Panc1 (cell line): ENCODE results near the gene ZSWIM3. TPM values are rescaled to one million over a fixed set of nuclear protein-coding genes. Genes with fewer than 3 reads are reported as not detected.

Experiments used
- ATAC-seq: fragments of 200-7000 bp; cut with Tn5 transposase; 2 replicates; pipeline ENCODE4 v1.9.1; 2020; ENCODE audit warnings: mild to moderate bottlenecking, moderate library complexity
- BruUV-seq: library from RNA; stranded (reverse); fragments of 400-500 nt; replicated peaks from 2 replicates; lab custom pipeline; 2021; lab: Mats Ljungman, UMichigan
- CTCF ChIA-PET: fragments of 300-600 bp; sonication (Branson Sonifier 250); formaldehyde crosslinking; loops from one replicate; lab custom pipeline; 2022; ENCODE audit warnings: antibody characterized with exemption; lab: Charles Lee
- POLR2A ChIA-PET: fragments of 300-600 bp; sonication (Branson Sonifier 250); formaldehyde crosslinking; loops from one replicate; lab custom pipeline; 2022; ENCODE audit warnings: antibody characterized with exemption; lab: Charles Lee
- DNase-seq: peaks from one replicate; pipeline ENCODE4 v3.0.0-alpha.2; 2010; ENCODE audit warnings: low read depth, low spot score
- H3K27ac ChIP-seq: 2 replicates; pipeline ENCODE4 v1.5.1; 2011; ENCODE audit warnings: mild to moderate bottlenecking, low read length, inconsistent platforms
- H3K27me3 ChIP-seq: fragments of 200-500 bp; sonication (Bioruptor generic); 2 replicates; pipeline ENCODE4 v1.6.0; 2014; ENCODE audit warnings: low read length, inconsistent platforms; ENCODE audit not compliant: control insufficient read depth, insufficient read depth
- H3K36me3 ChIP-seq: fragments of 200-500 bp; sonication (Bioruptor generic); 2 replicates; pipeline ENCODE4 v1.5.1; 2014; ENCODE audit warnings: inconsistent platforms, mild to moderate bottlenecking, low read length, moderate library complexity; ENCODE audit not compliant: control insufficient read depth, insufficient read depth
- H3K4me1 ChIP-seq: 2 replicates; pipeline ENCODE4 v1.5.1; 2011; ENCODE audit warnings: inconsistent platforms, mild to moderate bottlenecking, low read length, moderate library complexity; ENCODE audit not compliant: control insufficient read depth, insufficient read depth
- H3K4me3 ChIP-seq, 2 experiments: 2 replicates each; pipeline ENCODE4 v1.5.1; 2011 to 2012; ENCODE audit warnings: low read depth in 2 of 2, low read length in 2 of 2, mild to moderate bottlenecking in 2 of 2, inconsistent platforms in 1 of 2, moderate library complexity in 1 of 2
- H3K9me3 ChIP-seq: fragments of 200-500 bp; sonication (Bioruptor generic); 2 replicates; pipeline ENCODE4 v1.5.1; 2014; ENCODE audit warnings: low read depth, mild to moderate bottlenecking, inconsistent platforms, low read length, moderate library complexity; ENCODE audit not compliant: control insufficient read depth, insufficient read depth
- POLR2AphosphoS5 ChIP-seq: IDR thresholded peaks from 2 replicates; pipeline ENCODE4 v1.6.1; 2012; ENCODE audit warnings: mild to moderate bottlenecking, low read depth, low read length, moderate library complexity
- SIN3A ChIP-seq: IDR thresholded peaks from 2 replicates; pipeline ENCODE4 v1.6.1; 2012; ENCODE audit warnings: low read depth, mild to moderate bottlenecking, low read length, moderate library complexity, borderline replicate concordance; ENCODE audit not compliant: insufficient read depth
- TCF7L2 ChIP-seq: IDR thresholded peaks from 2 replicates; pipeline ENCODE4 v1.6.1; 2011; ENCODE audit warnings: mild to moderate bottlenecking, low read depth, low read length, inconsistent platforms
- in situ Hi-C: cut with HindIII; loops from 2 replicates; pipeline ENCODE4 v1.10.0; 2016; ENCODE audit warnings: low sequenced_read_pairs, low pct_unique_long_range_greater_than_20kb
- intact Hi-C: fragments of 100-400 bp; cut with micrococcal nuclease; formaldehyde crosslinking; loops from one replicate; pipeline ENCODE4 v1.10.0; 2022; ENCODE audit not compliant: unreplicated experiment
- total RNA-seq: library from RNA; stranded (reverse); gene quantifications from one replicate; pipeline ENCODE4 v1.2.1, GENCODE V29; 2021; ENCODE audit not compliant: unreplicated experiment
- TF ChIP-seq, protein P1 (sequence below), 2 experiments: IDR thresholded peaks; 2 replicates each; pipeline ENCODE4 v1.6.1; 2011 to 2012; ENCODE audit warnings: low read depth in 2 of 2, control low read depth in 1 of 2, low read length in 1 of 2, mild to moderate bottlenecking in 1 of 2, moderate library complexity in 1 of 2; ENCODE audit not compliant: insufficient read depth in 1 of 2
- TF ChIP-seq, protein P2 (sequence below): fragments of 450-650 bp; IDR thresholded peaks from 2 replicates; pipeline ENCODE4 v1.5.1; 2017; ENCODE audit warnings: mild to moderate bottlenecking

ZSWIM3 gene
- total RNA-seq, 1 experiment from 2014 or later = 3.6 TPM

DNA sequence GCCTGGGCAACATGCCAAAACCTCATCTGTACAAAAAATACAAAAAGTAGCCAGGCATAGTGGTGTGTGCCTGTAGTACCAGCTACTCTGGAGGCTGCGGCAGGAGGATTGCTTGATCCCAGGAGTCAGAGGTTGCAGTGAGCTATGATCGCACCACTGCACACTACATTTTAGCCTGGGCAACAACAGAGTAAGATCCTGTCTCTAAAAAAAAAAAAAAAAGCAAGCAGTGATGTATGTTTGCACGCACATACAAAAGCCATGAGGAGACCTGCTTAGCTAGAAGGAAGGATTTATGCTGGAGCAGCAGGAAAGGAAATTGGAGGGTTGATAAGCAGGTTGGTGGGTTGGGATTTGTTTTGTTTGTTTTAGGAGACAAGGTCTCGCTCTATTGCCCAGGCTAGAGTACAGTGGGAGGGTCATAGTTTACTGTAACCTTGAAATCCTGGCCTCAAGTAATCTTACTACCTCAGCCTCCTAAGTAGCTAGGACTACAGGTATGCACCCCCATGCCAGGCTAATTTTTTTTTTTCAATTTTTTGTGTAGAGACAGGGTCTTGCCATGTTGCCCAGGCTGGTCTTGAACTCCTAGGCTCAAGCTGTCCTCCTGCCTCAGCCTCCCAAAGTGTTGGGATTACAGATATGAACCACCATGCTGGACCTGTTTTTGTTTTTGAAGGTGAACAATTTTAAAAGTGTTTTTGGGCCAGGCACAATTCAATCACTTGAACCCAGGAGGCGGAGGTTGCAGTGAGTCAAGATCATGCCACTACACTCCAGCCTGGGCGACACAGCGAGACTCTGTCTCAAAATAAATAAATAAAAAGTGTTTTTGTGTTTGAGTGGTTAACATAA lies 4.0 kb downstream of the ZSWIM3 start:
- ChIA-PET POLR2A (interaction anchor here (0.6 kb wide), 1 partner anchor 780 kb away, joined by 3 read pairs; no protein-coding TSS in a partner anchor), CTCF (no interaction called here)
- no peaks in the 10 kb centered on the region for H3K27me3 ChIP-seq
- no peaks in the 10 kb centered on the region for H3K9me3 ChIP-seq
- no peak overlapping the region for H3K4me3 ChIP-seq
- no peak overlapping the region for H3K27ac ChIP-seq
- intact Hi-C loops (no loop called here), in situ Hi-C loops (no loop called here)
- no peak for ATAC-seq
- no peak for DNase-seq
- H3K36me3 ChIP-seq = no peaks in the 10 kb centered on the region; the same call in 1 of the 2 replicates
- TF ChIP-seq SIN3A (no peak), POLR2AphosphoS5 (no peak), TCF7L2 (no peak)
- TF ChIP-seq, protein P1, sequence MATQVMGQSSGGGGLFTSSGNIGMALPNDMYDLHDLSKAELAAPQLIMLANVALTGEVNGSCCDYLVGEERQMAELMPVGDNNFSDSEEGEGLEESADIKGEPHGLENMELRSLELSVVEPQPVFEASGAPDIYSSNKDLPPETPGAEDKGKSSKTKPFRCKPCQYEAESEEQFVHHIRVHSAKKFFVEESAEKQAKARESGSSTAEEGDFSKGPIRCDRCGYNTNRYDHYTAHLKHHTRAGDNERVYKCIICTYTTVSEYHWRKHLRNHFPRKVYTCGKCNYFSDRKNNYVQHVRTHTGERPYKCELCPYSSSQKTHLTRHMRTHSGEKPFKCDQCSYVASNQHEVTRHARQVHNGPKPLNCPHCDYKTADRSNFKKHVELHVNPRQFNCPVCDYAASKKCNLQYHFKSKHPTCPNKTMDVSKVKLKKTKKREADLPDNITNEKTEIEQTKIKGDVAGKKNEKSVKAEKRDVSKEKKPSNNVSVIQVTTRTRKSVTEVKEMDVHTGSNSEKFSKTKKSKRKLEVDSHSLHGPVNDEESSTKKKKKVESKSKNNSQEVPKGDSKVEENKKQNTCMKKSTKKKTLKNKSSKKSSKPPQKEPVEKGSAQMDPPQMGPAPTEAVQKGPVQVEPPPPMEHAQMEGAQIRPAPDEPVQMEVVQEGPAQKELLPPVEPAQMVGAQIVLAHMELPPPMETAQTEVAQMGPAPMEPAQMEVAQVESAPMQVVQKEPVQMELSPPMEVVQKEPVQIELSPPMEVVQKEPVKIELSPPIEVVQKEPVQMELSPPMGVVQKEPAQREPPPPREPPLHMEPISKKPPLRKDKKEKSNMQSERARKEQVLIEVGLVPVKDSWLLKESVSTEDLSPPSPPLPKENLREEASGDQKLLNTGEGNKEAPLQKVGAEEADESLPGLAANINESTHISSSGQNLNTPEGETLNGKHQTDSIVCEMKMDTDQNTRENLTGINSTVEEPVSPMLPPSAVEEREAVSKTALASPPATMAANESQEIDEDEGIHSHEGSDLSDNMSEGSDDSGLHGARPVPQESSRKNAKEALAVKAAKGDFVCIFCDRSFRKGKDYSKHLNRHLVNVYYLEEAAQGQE (IDR thresholded peaks at IDR 0.05; ENCODE audit: insufficient read depth in 1 of 2, low read depth in 2 of 2, low read length in 1 of 2) = no peak
- TF ChIP-seq, protein P2, sequence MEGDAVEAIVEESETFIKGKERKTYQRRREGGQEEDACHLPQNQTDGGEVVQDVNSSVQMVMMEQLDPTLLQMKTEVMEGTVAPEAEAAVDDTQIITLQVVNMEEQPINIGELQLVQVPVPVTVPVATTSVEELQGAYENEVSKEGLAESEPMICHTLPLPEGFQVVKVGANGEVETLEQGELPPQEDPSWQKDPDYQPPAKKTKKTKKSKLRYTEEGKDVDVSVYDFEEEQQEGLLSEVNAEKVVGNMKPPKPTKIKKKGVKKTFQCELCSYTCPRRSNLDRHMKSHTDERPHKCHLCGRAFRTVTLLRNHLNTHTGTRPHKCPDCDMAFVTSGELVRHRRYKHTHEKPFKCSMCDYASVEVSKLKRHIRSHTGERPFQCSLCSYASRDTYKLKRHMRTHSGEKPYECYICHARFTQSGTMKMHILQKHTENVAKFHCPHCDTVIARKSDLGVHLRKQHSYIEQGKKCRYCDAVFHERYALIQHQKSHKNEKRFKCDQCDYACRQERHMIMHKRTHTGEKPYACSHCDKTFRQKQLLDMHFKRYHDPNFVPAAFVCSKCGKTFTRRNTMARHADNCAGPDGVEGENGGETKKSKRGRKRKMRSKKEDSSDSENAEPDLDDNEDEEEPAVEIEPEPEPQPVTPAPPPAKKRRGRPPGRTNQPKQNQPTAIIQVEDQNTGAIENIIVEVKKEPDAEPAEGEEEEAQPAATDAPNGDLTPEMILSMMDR = no peak
- no TSS peak for BruUV-seq
- H3K4me1 ChIP-seq = peaks cover 4% of the 10 kb centered on the region; the same call in 1 of the 2 replicates

DNA sequence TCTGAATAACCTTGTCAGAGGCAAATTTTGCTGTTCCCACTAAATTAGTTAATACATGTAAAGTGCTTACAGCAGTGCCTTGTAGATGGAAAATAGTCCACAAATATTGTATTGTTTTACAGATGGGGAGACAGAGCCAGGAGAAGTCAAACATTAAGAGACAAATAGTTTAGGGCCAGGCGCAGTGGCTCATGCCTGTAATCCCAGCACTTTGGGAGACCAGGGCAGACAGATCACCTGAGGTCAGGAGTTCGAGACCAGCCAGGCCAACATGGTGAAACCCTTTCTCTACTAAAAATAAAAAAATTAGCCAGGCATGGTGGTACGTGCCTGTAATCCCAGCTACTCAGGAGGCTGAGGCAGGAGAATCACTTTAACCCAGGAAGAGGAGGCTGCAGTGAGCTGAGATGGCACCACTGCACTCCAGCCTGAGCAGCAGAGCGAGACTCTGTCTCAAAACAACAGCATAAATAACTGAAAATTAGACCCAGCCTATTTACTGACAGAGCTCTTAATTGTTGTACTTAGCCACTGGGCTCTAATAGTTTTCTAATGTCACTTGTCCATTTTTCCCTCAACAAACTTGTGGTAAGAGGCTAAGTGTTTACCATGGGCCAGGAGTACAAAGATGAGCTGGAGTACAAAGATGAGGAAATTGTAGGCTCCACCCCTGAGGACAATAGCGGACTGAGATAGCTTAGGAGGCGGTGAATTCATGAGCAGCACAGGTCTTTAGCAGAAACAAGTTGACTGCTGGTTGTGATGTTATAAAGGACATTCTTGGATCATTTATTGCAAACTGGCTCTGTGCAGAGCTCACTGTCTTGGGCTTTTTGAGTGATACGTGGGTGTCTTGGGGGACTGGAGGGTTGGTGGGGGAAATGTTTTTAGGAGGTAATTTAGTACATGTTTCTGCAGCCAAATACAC lies 6.4 kb downstream of the ZSWIM3 start:
- H3K27ac ChIP-seq = no peak overlapping the region
- DNase-seq (no peak), ATAC-seq (no peak)
- H3K9me3 ChIP-seq = no peaks in the 10 kb centered on the region
- no peaks in the 10 kb centered on the region for H3K36me3 ChIP-seq
- no TSS peak for BruUV-seq
- ChIA-PET POLR2A (no interaction called here), CTCF (no interaction called here)
- intact Hi-C loops (no loop called here), in situ Hi-C loops (no loop called here)
- no peaks in the 10 kb centered on the region for H3K27me3 ChIP-seq
- TF ChIP-seq, protein P1 (IDR thresholded peaks at IDR 0.05; ENCODE audit: insufficient read depth in 1 of 2, low read depth in 2 of 2, low read length in 1 of 2) = no peak
- TF ChIP-seq SIN3A (no peak), POLR2AphosphoS5 (no peak), TCF7L2 (no peak)
- TF ChIP-seq, protein P2 = no peak
- peaks cover 7% of the 10 kb centered on the region; the same call in 1 of the 2 replicates for H3K4me1 ChIP-seq
- H3K4me3 ChIP-seq = no peak overlapping the region
